GM18873 (cell line): ENCODE results near the gene ABCA9.
"Not testable (repeated sequence)": the region's sequence is repeated elsewhere in the genome, so short reads cannot be mapped to it uniquely, and the experiment has no call there.

Experiments
- ATAC-seq: cut with Tn5 transposase; IDR thresholded peaks from one replicate; pipeline ENCODE4 v1.9.1; 2021; ENCODE audit warnings: mild to moderate bottlenecking, moderate library complexity, moderate number of reproducible peaks; ENCODE audit not compliant: unreplicated experiment, low FRiP score

ABCA9 gene

GRCh38 chr17:69045646-69046045 lies 15.1 kb downstream of the ABCA9 start:
- ATAC-seq = no peak

GRCh38 chr17:69044371-69044770 lies 16.4 kb downstream of the ABCA9 start:
- ATAC-seq = no peak

GRCh38 chr17:69043098-69043734 lies 17.5 kb downstream of the ABCA9 start:
- no peak for ATAC-seq

GRCh38 chr17:69042308-69042707 lies 18.4 kb downstream of the ABCA9 start:
- ATAC-seq = no peak

- no peak for ATAC-seq
These were observed 28.9 kb downstream of the ABCA9 start for GRCh38 chr17:69031839-69032238.

GRCh38 chr17:69030169-69030568 lies 30.6 kb downstream of the ABCA9 start:
- ATAC-seq = no peak

GRCh38 chr17:69018687-69019086 lies 42.0 kb downstream of the ABCA9 start:
- no peak for ATAC-seq

- ATAC-seq = no peak
These were observed 42.6 kb downstream of the ABCA9 start for GRCh38 chr17:69018022-69018615.

- ATAC-seq = no peak
These were observed 45.1 kb downstream of the ABCA9 start for GRCh38 chr17:69015631-69016030.

GRCh38 chr17:69012895-69013805 lies 47.6 kb downstream of the ABCA9 start:
- no peak for ATAC-seq

- no peak for ATAC-seq
These were observed 50.8 kb downstream of the ABCA9 start for GRCh38 chr17:69009930-69010329.

GRCh38 chr17:69004759-69005158 lies 56.0 kb downstream of the ABCA9 start:
- not testable (repeated sequence) for ATAC-seq

GRCh38 chr17:68999743-69000142 lies 61.0 kb downstream of the ABCA9 start:
- ATAC-seq = not testable (repeated sequence)

GRCh38 chr17:68993112-68993511 lies 67.6 kb downstream of the ABCA9 start:
- ATAC-seq = no peak

- no peak for ATAC-seq
These were observed 72.8 kb downstream of the ABCA9 start for GRCh38 chr17:68987966-68988365.

GRCh38 chr17:68981288-68981687 lies 79.4 kb downstream of the ABCA9 start:
- peak; percentile 46 for ATAC-seq

- no peak for ATAC-seq
These were observed 87.5 kb downstream of the ABCA9 start for GRCh38 chr17:68973098-68973846.

- ATAC-seq = no peak
These were observed 88.5 kb downstream of the ABCA9 start for GRCh38 chr17:68972119-68972704.

GRCh38 chr17:68969101-68969500 lies 91.6 kb downstream of the ABCA9 start:
- ATAC-seq = no peak

GRCh38 chr17:68963958-68964357 lies 96.8 kb downstream of the ABCA9 start:
- no peak for ATAC-seq
